ENCODE measurements around the gene PDE8A.

DNA sequence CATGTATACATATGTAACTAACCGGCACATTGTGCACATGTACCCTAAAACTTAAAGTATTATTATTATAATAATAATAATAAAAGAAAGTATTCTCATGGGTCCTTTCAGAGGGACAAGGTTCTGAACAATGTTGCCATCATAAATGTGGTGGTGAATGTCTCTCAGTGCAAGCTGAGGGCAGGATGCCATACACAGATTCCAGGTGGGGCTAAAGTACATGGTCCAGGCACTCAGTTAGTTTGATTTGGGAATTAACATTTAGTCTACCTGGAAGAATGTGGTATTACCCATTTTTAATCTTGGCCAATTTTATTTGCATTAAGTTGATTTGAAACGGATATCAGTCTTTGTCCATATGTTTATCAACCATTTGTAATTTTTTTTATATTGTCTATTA is 24.5 kb downstream of the PDE8A start:
- TF ChIP-seq FOXA1 (IDR thresholded peaks at IDR 0.05): no peak
- no peak for TF ChIP-seq FOXA1 (CRISPR knock-in tag; IDR thresholded peaks at IDR 0.05)
- no peak for TF ChIP-seq AGO1 (IDR thresholded peaks at IDR 0.05; ENCODE audit: low read depth, low read length, poor library complexity, severe bottlenecking)
- TF ChIP-seq, protein P1, sequence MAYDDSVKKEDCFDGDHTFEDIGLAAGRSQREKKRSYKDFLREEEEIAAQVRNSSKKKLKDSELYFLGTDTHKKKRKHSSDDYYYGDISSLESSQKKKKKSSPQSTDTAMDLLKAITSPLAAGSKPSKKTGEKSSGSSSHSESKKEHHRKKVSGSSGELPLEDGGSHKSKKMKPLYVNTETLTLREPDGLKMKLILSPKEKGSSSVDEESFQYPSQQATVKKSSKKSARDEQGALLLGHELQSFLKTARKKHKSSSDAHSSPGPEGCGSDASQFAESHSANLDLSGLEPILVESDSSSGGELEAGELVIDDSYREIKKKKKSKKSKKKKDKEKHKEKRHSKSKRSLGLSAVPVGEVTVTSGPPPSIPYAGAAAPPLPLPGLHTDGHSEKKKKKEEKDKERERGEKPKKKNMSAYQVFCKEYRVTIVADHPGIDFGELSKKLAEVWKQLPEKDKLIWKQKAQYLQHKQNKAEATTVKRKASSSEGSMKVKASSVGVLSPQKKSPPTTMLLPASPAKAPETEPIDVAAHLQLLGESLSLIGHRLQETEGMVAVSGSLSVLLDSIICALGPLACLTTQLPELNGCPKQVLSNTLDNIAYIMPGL (CRISPR knock-in tag; IDR thresholded peaks at IDR 0.05; ENCODE audit: borderline replicate concordance in 1 of 2, low read depth in 1 of 2): no peak
- no peak for TF ChIP-seq PCBP1 (IDR thresholded peaks at IDR 0.05; ENCODE audit: borderline replicate concordance, low read depth, low read length)
- TF ChIP-seq MAFK (conservative IDR thresholded peaks at IDR 0.05 in 1 of 2, IDR thresholded peaks at IDR 0.05 in 1 of 2; ENCODE audit: low read length in 2 of 2): no peak
- no peak for TF ChIP-seq RAD21 (CRISPR knock-in tag; IDR thresholded peaks at IDR 0.05)
- TF ChIP-seq ZBTB43 (CRISPR knock-in tag; conservative IDR thresholded peaks at IDR 0.05): no peak
- TF ChIP-seq, protein P2, sequence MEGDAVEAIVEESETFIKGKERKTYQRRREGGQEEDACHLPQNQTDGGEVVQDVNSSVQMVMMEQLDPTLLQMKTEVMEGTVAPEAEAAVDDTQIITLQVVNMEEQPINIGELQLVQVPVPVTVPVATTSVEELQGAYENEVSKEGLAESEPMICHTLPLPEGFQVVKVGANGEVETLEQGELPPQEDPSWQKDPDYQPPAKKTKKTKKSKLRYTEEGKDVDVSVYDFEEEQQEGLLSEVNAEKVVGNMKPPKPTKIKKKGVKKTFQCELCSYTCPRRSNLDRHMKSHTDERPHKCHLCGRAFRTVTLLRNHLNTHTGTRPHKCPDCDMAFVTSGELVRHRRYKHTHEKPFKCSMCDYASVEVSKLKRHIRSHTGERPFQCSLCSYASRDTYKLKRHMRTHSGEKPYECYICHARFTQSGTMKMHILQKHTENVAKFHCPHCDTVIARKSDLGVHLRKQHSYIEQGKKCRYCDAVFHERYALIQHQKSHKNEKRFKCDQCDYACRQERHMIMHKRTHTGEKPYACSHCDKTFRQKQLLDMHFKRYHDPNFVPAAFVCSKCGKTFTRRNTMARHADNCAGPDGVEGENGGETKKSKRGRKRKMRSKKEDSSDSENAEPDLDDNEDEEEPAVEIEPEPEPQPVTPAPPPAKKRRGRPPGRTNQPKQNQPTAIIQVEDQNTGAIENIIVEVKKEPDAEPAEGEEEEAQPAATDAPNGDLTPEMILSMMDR (CRISPR knock-in tag; IDR thresholded peaks at IDR 0.05): no peak
- no peak for TF ChIP-seq ZNF768 (CRISPR knock-in tag; IDR thresholded peaks at IDR 0.05)
- TF ChIP-seq POLR2AphosphoS2 (IDR thresholded peaks at IDR 0.05; ENCODE audit: low read depth, low read length): no peak
- no peak for TF ChIP-seq MTERF4 (CRISPR knock-in tag; IDR thresholded peaks at IDR 0.05)
